ENCODE results near the gene KRTAP1-4. TPM values are rescaled to one million over a fixed set of nuclear protein-coding genes. Genes with fewer than 3 reads are reported as not detected.

The KRTAP1-4 gene
- total RNA-seq, 2 donors from 2014 or later = not detected

DNA sequence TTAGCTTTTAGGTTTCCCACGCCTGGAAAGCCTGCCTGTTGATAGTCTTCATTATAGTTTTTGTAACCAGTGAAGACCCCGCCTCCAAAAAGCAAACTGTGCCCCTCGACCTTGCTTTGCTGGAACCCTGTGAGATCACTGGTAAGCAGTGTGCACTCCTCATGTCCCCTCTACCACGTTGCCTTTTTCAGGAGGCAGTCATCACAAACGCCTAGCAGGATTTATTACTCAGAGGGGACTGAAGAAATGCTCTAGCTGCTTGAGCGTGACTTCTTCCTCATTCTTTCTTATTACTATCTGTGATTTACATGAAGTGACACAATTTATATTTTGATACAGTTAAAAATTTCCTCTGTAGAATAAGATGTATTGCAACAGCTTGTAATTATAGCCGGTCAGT, 14.5 kb downstream of the KRTAP1-4 start:
- no peak overlapping the region for H3K4me3 ChIP-seq
- intact Hi-C loops (cut with DNase I) = no loop called here
- H3K36me3 ChIP-seq = no peaks in the 10 kb centered on the region
- whole genome bisulfite sequencing = 77% methylated on average over 7 of the region's 7 CpGs
- H3K4me1 ChIP-seq (replicated peaks) = no peaks in the 10 kb centered on the region
- DNase-seq (ENCODE audit: low spot score) = no peak
- no peaks in the 10 kb centered on the region for H3K9me3 ChIP-seq
- H3K27ac ChIP-seq = no peak overlapping the region
- TF ChIP-seq POLR2AphosphoS5 (IDR thresholded peaks at IDR 0.05) = no peak
- TF ChIP-seq, protein P1, sequence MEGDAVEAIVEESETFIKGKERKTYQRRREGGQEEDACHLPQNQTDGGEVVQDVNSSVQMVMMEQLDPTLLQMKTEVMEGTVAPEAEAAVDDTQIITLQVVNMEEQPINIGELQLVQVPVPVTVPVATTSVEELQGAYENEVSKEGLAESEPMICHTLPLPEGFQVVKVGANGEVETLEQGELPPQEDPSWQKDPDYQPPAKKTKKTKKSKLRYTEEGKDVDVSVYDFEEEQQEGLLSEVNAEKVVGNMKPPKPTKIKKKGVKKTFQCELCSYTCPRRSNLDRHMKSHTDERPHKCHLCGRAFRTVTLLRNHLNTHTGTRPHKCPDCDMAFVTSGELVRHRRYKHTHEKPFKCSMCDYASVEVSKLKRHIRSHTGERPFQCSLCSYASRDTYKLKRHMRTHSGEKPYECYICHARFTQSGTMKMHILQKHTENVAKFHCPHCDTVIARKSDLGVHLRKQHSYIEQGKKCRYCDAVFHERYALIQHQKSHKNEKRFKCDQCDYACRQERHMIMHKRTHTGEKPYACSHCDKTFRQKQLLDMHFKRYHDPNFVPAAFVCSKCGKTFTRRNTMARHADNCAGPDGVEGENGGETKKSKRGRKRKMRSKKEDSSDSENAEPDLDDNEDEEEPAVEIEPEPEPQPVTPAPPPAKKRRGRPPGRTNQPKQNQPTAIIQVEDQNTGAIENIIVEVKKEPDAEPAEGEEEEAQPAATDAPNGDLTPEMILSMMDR (IDR thresholded peaks at IDR 0.05) = no peak
- no peak for TF ChIP-seq POLR2A (IDR thresholded peaks at IDR 0.05)
- no peaks in the 10 kb centered on the region for H3K27me3 ChIP-seq (replicated peaks; ENCODE audit: insufficient read depth)

DNA sequence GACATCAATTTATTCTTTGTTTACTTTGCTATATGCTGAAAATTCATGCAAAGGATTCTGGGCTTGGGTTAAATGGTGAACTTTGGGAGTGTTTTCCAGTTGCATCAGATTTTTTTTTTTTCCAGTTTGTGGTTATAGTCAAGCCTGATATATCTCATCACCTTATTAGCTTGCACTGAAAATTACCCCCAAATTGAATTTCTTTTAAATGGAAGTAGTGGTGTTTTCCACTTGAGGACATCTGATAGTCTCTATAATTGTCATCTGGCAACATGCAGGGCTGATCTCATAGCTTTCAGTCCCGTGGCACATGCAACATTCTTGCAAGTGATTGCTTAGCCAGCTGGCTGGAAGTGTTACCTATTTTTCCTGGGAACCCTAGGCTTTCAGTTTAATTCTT, 16.4 kb downstream of the KRTAP1-4 start:
- no peaks in the 10 kb centered on the region for H3K9me3 ChIP-seq
- intact Hi-C loops (cut with DNase I) = no loop called here
- TF ChIP-seq, protein P1 (IDR thresholded peaks at IDR 0.05) = no peak
- TF ChIP-seq POLR2A (IDR thresholded peaks at IDR 0.05) (no peak), POLR2AphosphoS5 (IDR thresholded peaks at IDR 0.05) (no peak)
- H3K4me1 ChIP-seq (replicated peaks) = no peaks in the 10 kb centered on the region
- WGBS = 17% methylated on average over 1 of the region's 1 CpG
- no peak overlapping the region for H3K4me3 ChIP-seq
- no peaks in the 10 kb centered on the region for H3K36me3 ChIP-seq
- no peak overlapping the region for H3K27ac ChIP-seq
- no peak for DNase-seq (ENCODE audit: low spot score)
- no peaks in the 10 kb centered on the region for H3K27me3 ChIP-seq (replicated peaks; ENCODE audit: insufficient read depth)

DNA sequence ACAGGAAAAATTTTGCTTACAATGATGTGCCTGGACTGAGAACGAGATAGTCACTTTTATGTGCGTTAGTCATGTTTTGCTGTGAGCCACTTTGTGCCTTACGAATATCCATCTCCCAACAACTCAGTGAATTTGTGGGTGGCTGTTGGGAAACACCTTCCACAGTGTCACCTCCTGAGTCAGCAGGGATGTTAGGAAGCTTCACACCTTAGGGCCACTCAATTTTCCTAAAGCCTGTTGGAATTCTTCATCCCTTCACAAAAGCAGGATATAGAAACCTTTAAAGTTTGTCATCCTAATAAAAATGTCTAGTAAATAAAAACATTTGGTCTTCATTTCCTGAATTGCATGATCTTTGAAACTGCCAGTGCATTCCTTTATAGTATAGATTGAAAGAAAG, 16.8 kb downstream of the KRTAP1-4 start:
- no peaks in the 10 kb centered on the region for H3K4me1 ChIP-seq (replicated peaks)
- H3K9me3 ChIP-seq = no peaks in the 10 kb centered on the region
- H3K36me3 ChIP-seq = no peaks in the 10 kb centered on the region
- no peaks in the 10 kb centered on the region for H3K27me3 ChIP-seq (replicated peaks; ENCODE audit: insufficient read depth)
- DNase-seq (ENCODE audit: low spot score) = no peak
- no peak overlapping the region for H3K27ac ChIP-seq
- TF ChIP-seq POLR2A (IDR thresholded peaks at IDR 0.05) = no peak
- TF ChIP-seq, protein P1 (IDR thresholded peaks at IDR 0.05) = no peak
- TF ChIP-seq POLR2AphosphoS5 (IDR thresholded peaks at IDR 0.05) = no peak
- intact Hi-C loops (cut with DNase I) = no loop called here
- WGBS = 80% methylated on average over 3 of the region's 3 CpGs
- no peak overlapping the region for H3K4me3 ChIP-seq

DNA sequence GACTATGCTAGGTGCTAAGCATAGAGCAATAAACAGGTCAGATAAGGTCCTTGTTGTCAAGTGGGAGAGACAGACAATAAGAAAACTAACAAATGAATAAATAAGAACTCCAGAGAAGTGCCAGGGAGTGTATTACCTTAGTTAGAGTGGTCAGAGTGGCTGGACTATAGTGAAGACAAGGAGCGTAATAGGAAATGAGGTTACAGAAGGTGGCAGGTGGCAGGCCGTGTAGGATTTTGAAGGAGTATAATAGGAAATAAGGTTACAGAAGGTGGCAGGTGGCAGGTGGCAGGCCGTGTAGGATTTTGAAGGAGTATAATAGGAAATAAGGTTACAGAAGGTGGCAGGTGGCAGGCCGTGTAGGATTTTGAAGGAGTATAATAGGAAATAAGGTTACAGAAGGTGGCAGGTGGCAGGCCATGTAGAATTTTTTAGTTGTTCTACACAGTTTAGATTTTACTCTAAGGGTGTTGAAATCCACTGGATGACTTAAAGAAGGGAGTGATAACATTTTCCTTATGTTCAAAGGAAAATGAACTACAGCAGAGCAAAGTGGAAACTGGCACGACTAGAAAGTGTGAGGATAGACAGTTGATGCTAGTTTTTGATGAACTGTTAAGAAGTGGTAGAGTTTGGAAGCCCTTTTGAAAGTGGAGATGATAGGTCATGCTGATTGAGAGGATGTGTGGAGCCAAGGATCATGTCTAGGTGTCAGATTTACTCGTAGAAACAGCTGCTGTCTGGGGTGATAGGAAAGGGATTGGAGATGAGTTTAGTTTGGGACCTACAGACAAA, 17.5 kb downstream of the KRTAP1-4 start:
- no peak overlapping the region for H3K27ac ChIP-seq
- H3K9me3 ChIP-seq = no peaks in the 10 kb centered on the region
- TF ChIP-seq POLR2A (IDR thresholded peaks at IDR 0.05) = no peak
- TF ChIP-seq, protein P1 (IDR thresholded peaks at IDR 0.05) = no peak
- no peak for TF ChIP-seq POLR2AphosphoS5 (IDR thresholded peaks at IDR 0.05)
- H3K27me3 ChIP-seq (replicated peaks; ENCODE audit: insufficient read depth) = no peaks in the 10 kb centered on the region
- DNase-seq (ENCODE audit: low spot score) = no peak
- H3K4me3 ChIP-seq = no peak overlapping the region
- H3K4me1 ChIP-seq (replicated peaks) = no peaks in the 10 kb centered on the region
- intact Hi-C loops (cut with DNase I) = no loop called here
- 82% methylated on average over 6 of the region's 6 CpGs for WGBS
- H3K36me3 ChIP-seq = no peaks in the 10 kb centered on the region

DNA sequence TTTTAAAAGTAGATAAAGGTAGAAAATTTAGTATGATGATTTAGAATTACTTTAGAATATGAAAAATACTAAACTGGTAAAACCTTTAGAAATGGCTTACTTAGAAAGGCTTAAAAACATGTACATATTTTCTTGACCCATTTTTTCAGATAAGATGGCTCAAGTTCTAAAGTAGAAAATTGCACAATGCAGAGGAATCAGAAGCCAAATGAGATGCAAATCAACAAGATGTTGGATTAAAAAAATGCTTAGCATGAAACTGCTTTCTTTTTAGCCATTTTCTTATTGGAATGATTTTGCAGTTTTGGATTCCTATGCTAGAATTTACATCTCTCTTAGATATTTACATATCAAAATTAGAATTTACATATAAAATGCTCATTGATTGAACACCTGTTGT, 19.6 kb downstream of the KRTAP1-4 start:
- Histone ChIP-seq H3K27ac (no peak overlapping the region), H3K4me1 (replicated peaks) (no peaks in the 10 kb centered on the region), H3K9me3 (no peaks in the 10 kb centered on the region), H3K36me3 (no peaks in the 10 kb centered on the region), H3K27me3 (replicated peaks; ENCODE audit: insufficient read depth) (no peaks in the 10 kb centered on the region), H3K4me3 (no peak overlapping the region)
- TF ChIP-seq POLR2AphosphoS5 (IDR thresholded peaks at IDR 0.05) (no peak), POLR2A (IDR thresholded peaks at IDR 0.05) (no peak)
- TF ChIP-seq, protein P1 (IDR thresholded peaks at IDR 0.05) = no peak
- intact Hi-C loops (cut with DNase I) = no loop called here
- DNase-seq (ENCODE audit: low spot score) = no peak
